HL-60 (cell line): ENCODE data around the gene SDC4.

Experiments used
- DNase-seq, 2 experiments: peaks; one replicate each; pipeline ENCODE4 v3.0.0-alpha.2; 2010 to 2020; ENCODE audit warnings: low read depth in 1 of 2, low spot score in 1 of 2
- H3K27ac ChIP-seq: fragments of 250-450 bp; sonication (Bioruptor Pico); replicated peaks from 2 replicates; pipeline ENCODE4 v1.5.1; 2020; ENCODE audit warnings: mild to moderate bottlenecking, moderate library complexity
- H3K27me3 ChIP-seq: fragments of 250-450 bp; sonication (Bioruptor Pico); 2 replicates; pipeline ENCODE4 v1.5.1; 2021; ENCODE audit warnings: mild to moderate bottlenecking, moderate library complexity; ENCODE audit not compliant: insufficient read depth, poor library complexity, severe bottlenecking
- H3K4me3 ChIP-seq: replicated peaks from 2 replicates; pipeline ENCODE4 v1.5.1; 2011; ENCODE audit warnings: mild to moderate bottlenecking, control low read depth, low read length; ENCODE audit not compliant: insufficient read depth
- GABPA ChIP-seq: IDR thresholded peaks from 2 replicates; pipeline ENCODE4 v1.6.1; 2012; ENCODE audit warnings: low read depth
- POLR2AphosphoS5 ChIP-seq: IDR thresholded peaks from 2 replicates; pipeline ENCODE4 v1.6.1; 2012; ENCODE audit warnings: low read depth
- REST ChIP-seq: IDR thresholded peaks from 2 replicates; pipeline ENCODE4 v1.6.1; 2012; ENCODE audit warnings: low read depth; ENCODE audit not compliant: insufficient replicate concordance
- SPI1 ChIP-seq: IDR thresholded peaks from 2 replicates; pipeline ENCODE4 v1.6.1; 2012; ENCODE audit warnings: low read depth, mild to moderate bottlenecking, borderline replicate concordance
- TF ChIP-seq, protein P1 (sequence below): IDR thresholded peaks from one replicate; pipeline ENCODE4 v1.5.1; 2011; ENCODE audit warnings: low read length, control low read depth, inconsistent platforms; ENCODE audit not compliant: insufficient read depth

Gene SDC4

GRCh38 chr20:45366192-45366591, 18.0 kb upstream of the SDC4 start:
- no peak for DNase-seq
- H3K27me3 ChIP-seq, result no peaks in the 10 kb centered on the region
- no peak overlapping the region for H3K27ac ChIP-seq
- TF ChIP-seq, protein P1, sequence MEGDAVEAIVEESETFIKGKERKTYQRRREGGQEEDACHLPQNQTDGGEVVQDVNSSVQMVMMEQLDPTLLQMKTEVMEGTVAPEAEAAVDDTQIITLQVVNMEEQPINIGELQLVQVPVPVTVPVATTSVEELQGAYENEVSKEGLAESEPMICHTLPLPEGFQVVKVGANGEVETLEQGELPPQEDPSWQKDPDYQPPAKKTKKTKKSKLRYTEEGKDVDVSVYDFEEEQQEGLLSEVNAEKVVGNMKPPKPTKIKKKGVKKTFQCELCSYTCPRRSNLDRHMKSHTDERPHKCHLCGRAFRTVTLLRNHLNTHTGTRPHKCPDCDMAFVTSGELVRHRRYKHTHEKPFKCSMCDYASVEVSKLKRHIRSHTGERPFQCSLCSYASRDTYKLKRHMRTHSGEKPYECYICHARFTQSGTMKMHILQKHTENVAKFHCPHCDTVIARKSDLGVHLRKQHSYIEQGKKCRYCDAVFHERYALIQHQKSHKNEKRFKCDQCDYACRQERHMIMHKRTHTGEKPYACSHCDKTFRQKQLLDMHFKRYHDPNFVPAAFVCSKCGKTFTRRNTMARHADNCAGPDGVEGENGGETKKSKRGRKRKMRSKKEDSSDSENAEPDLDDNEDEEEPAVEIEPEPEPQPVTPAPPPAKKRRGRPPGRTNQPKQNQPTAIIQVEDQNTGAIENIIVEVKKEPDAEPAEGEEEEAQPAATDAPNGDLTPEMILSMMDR, result no peak
- TF ChIP-seq GABPA (no peak), POLR2AphosphoS5 (no peak), SPI1 (no peak), REST (no peak)
- H3K4me3 ChIP-seq, result no peak overlapping the region

DNA sequence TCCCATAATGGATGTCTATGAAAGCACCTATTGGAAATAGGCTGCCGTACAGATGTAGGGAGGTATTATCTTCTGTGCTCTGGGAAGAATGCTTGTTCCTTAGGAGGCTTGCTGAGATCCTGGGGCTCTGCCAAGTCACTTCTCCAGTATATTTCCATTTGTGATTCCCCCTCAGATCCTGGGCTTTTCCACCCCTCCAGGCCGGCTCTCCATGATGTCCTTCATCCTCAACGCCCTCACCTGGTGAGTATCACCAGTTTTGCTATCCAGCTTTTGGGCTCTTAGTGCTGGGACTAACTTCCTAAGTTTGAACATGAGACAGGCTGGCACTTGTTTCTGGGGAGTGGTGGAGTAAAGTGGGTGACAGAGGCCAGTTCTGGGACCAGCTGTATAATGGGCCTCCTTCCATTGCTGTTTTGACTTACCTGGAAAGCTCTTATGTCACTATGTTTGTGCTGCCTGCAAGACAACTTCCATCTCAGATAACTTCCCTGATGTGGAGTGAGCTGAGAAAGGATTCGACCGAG, 17.3 kb upstream of the SDC4 start:
- TF ChIP-seq POLR2AphosphoS5, result no peak
- TF ChIP-seq, protein P1, result no peak

GRCh38 chr20:45363611-45364492, 15.6 kb upstream of the SDC4 start:
- no peak for DNase-seq
- H3K4me3 ChIP-seq, result peak overlapping the region; percentile 86
- no peaks in the 10 kb centered on the region for H3K27me3 ChIP-seq
- H3K27ac ChIP-seq, result peak overlapping the region; percentile 86
- TF ChIP-seq GABPA, result no peak
- TF ChIP-seq, protein P1, result no peak
- no peak for TF ChIP-seq SPI1
- TF ChIP-seq REST, result no peak

More for the DNA sequence above, 17.3 kb upstream of the SDC4 start:
- Histone ChIP-seq H3K4me3 (no peak overlapping the region), H3K27ac (no peak overlapping the region), H3K27me3 (no peaks in the 10 kb centered on the region)
- no peak for DNase-seq
